NCI-H526 (cell line): ENCODE results near the gene KDM5C.

ENCODE experiments used
- DNase-seq, 2 experiments: peaks; one replicate each; lab custom pipeline; 2025; lab: John Stamatoyannopoulos, UW

KDM5C gene

GRCh38 chrX:53224860-53225797 is at the start of gene KDM5C:
Gene KDM5C, minus strand, starts transcription at chrX:53225207. Its CDS starts 318 bp downstream, at chrX:53224889.
- peak; percentile 88 to 92 for DNase-seq

- no peak for DNase-seq
Measured at GRCh38 chrX:53272808-53273337, 47.9 kb upstream of the KDM5C start.

- DNase-seq = no peak
Measured at GRCh38 chrX:53269536-53270107, 44.6 kb upstream of the KDM5C start.

GRCh38 chrX:53268173-53268572 is 43.2 kb upstream of the KDM5C start:
- DNase-seq = no peak

GRCh38 chrX:53266914-53267313 is 41.9 kb upstream of the KDM5C start:
- DNase-seq = peak in 1 of 2 experiments; percentile 40

- DNase-seq = no peak
Measured at GRCh38 chrX:53265771-53266574, 41.0 kb upstream of the KDM5C start.

- no peak for DNase-seq
Measured at GRCh38 chrX:53263597-53264094, 38.6 kb upstream of the KDM5C start.

- no peak for DNase-seq
Measured at GRCh38 chrX:53262918-53263394, 37.9 kb upstream of the KDM5C start.

- no peak for DNase-seq
Measured at GRCh38 chrX:53262189-53262917, 37.3 kb upstream of the KDM5C start.

- DNase-seq = no peak
Measured at GRCh38 chrX:53261355-53261972, 36.5 kb upstream of the KDM5C start.

GRCh38 chrX:53260836-53261235 is 35.8 kb upstream of the KDM5C start:
- DNase-seq = no peak

- no peak for DNase-seq
Measured at GRCh38 chrX:53257670-53258423, 32.8 kb upstream of the KDM5C start.

GRCh38 chrX:53257166-53257565 is 32.2 kb upstream of the KDM5C start:
- DNase-seq = no peak

- DNase-seq = peak in 1 of 2 experiments; percentile 44
Measured at GRCh38 chrX:53256446-53257041, 31.5 kb upstream of the KDM5C start.

- no peak for DNase-seq
Measured at GRCh38 chrX:53255738-53256191, 30.8 kb upstream of the KDM5C start.

GRCh38 chrX:53254570-53255461 is 29.8 kb upstream of the KDM5C start:
- no peak for DNase-seq

- DNase-seq = no peak
Measured at GRCh38 chrX:53253293-53254020, 28.4 kb upstream of the KDM5C start.

- no peak for DNase-seq
Measured at GRCh38 chrX:53251307-53251706, 26.3 kb upstream of the KDM5C start.
